Right cardiac atrium (tissue), 5 donors: ENCODE measurements around the gene ARMC6. TPM values are rescaled to one million over a fixed set of nuclear protein-coding genes. Genes with fewer than 3 reads are reported as not detected.
A peak's percentile ranks its signal among the peaks of the same experiment; 100 is the strongest.

Experiments
- ATAC-seq, 2 donors: fragments of 200-7000 bp; cut with Tn5 transposase; one replicate each; pipeline versions ENCODE4 v1.8.0 to v1.9.1; 2020; ENCODE audit warnings: moderate library complexity in 2 of 2, mild to moderate bottlenecking in 1 of 2
- DNase-seq, 3 donors: peaks; one replicate each; pipeline ENCODE4 v3.0.0-alpha.2; 2020
- H3K27ac ChIP-seq: one replicate; pipeline ENCODE4 v1.5.1; 2013; ENCODE audit warnings: mild to moderate bottlenecking, low read length, control low read depth, moderate library complexity
- H3K27me3 ChIP-seq: one replicate; pipeline ENCODE4 v1.6.1; 2013; ENCODE audit not compliant: control insufficient read depth, insufficient read depth
- H3K4me1 ChIP-seq: one replicate; pipeline ENCODE4 v1.6.1; 2013; ENCODE audit warnings: low read length; ENCODE audit not compliant: control insufficient read depth, insufficient read depth
- H3K4me3 ChIP-seq: one replicate; pipeline ENCODE4 v1.5.1; 2013; ENCODE audit warnings: low read length, control low read depth
- H3K9me3 ChIP-seq: one replicate; pipeline ENCODE4 v1.6.1; 2013; ENCODE audit warnings: low read length; ENCODE audit not compliant: control insufficient read depth
- WGBS: extraction: QIAGEN DNeasy Blood & Tissue Kit; methylation state at CpG from one replicate; pipeline ENCODE4 v1.1.7; 2013; 5-methylcytosine and 5-hydroxymethylcytosine counted together
- intact Hi-C, 4 donors: fragments of 100-400 bp; cut with DNase I; formaldehyde crosslinking; loops; one replicate each; pipeline versions ENCODE4 v1.11.0 to v1.14.0; 2022 to 2023
- polyA plus RNA-seq: library from polyadenylated mRNA; stranded (reverse); fragments of 200-250 nt; gene quantifications from one replicate; pipeline ENCODE4 v1.2.3, GENCODE V29; 2013
- total RNA-seq, 4 donors: library from RNA; stranded (reverse); fragmentation: NEBNext Ultra II Directional; extraction: Animal tissue kit (Norgen Biotek cat#: 25700); gene quantifications; one replicate each; pipeline ENCODE4 v1.2.1, GENCODE V29; 2021
- donor health status: healthy with polysubstance abuse.
- donor health status: DM: no; HTN: yes; CAD: no.
- donor health status: DM: no; HTN: no; CAD: no.
- donor health status: DM: no; HTN: yes; CAD: no; lungs with severe emphysema.
- donor health status: DM: yes; HTN: yes; CAD: no.

The ARMC6 gene
- total and polyA plus RNA-seq, 5 donors = 12.1 to 16.7 (median 14.6) TPM

- peaks cover 3% of the 10 kb centered on the region for H3K4me1 ChIP-seq
- 73% methylated on average over 4 of the region's 4 CpGs for WGBS
- peak overlapping the region; percentile 33 for H3K4me3 ChIP-seq
- peak overlapping the region; percentile 95 for H3K27ac ChIP-seq
- no peaks in the 10 kb centered on the region for H3K9me3 ChIP-seq
- DNase-seq = peak in 1 of 3 donors; percentile 39
- ATAC-seq = no peak
- no peaks in the 10 kb centered on the region for H3K27me3 ChIP-seq
- intact Hi-C loops = loop anchor here in 2 of 4 donors (5.0 to 10.0 kb wide), 2 partner anchors 72 to 75 kb away; partner anchors contain the start of gene TMEM161A (in 2 of the 2)
Observed at GRCh38 chr19:19062454-19063182, 29.2 kb downstream of the ARMC6 start.

- H3K9me3 ChIP-seq = no peaks in the 10 kb centered on the region
- peak within 1 kb of the TSS; percentile 59 for H3K4me3 ChIP-seq
- WGBS = 2% methylated on average over 77 of the region's 77 CpGs
- peak; percentile 97 to 98 for ATAC-seq
- peak; percentile 99 to 100 (median 99) for DNase-seq
- H3K4me1 ChIP-seq = peaks cover 3% of the 10 kb centered on the region
- intact Hi-C loops = loop anchor here in 2 of 4 donors (5.0 to 10.0 kb wide), 2 partner anchors 71 to 74 kb away; partner anchors contain the start of gene TMEM161A (in 2 of the 2)
- peak within 1 kb of the TSS; percentile 95 for H3K27ac ChIP-seq
- H3K27me3 ChIP-seq = no peaks in the 10 kb centered on the region
Observed at GRCh38 chr19:19063183-19064097, 30.0 kb downstream of the ARMC6 start, which contains the start of gene SLC25A42. SLC25A42 (plus strand) TSS chr19:19063994; CDS start chr19:19096125, 32,131 bp downstream.

DNA sequence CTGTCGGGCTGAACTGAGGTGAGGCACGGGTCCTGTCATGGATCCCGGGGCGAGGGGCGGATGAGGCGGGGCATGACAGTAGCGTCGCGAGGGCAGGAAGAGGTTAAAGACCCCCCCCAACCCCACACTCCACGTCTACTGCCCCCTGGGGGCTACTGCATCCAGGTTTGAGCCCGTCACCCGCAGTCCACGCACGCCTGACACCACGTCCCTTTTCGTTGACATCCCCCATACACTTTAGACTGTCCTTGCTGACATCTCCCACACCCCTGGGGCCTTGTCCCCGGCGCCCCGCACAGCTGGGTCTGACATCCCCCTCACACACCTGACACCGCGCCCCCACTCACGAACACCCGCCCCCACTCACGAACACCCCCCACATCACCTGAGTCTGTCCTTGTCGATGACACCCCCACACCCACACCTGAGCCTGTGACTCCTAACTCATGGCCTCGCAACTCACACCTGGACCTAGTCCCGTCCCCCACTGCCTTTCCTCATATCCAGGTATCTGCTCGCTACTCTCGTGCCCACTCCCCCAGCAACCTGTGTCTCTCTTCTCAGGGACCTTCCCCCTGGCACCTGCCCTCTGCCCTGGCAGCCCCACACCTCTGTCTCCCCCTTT is 30.8 kb downstream of the ARMC6 start:
- peaks cover 3% of the 10 kb centered on the region for H3K4me1 ChIP-seq
- H3K27ac ChIP-seq = peak overlapping the region; percentile 14
- intact Hi-C loops = loop anchor here in 2 of 4 donors (5.0 to 10.0 kb wide), 2 partner anchors 71 to 73 kb away; partner anchors contain the start of gene TMEM161A (in 2 of the 2)
- DNase-seq (no peak), ATAC-seq (no peak)
- peak overlapping the region; percentile 59 for H3K4me3 ChIP-seq
- WGBS = 3% methylated on average over 29 of the region's 29 CpGs
- H3K9me3 ChIP-seq = no peaks in the 10 kb centered on the region
- no peaks in the 10 kb centered on the region for H3K27me3 ChIP-seq

DNA sequence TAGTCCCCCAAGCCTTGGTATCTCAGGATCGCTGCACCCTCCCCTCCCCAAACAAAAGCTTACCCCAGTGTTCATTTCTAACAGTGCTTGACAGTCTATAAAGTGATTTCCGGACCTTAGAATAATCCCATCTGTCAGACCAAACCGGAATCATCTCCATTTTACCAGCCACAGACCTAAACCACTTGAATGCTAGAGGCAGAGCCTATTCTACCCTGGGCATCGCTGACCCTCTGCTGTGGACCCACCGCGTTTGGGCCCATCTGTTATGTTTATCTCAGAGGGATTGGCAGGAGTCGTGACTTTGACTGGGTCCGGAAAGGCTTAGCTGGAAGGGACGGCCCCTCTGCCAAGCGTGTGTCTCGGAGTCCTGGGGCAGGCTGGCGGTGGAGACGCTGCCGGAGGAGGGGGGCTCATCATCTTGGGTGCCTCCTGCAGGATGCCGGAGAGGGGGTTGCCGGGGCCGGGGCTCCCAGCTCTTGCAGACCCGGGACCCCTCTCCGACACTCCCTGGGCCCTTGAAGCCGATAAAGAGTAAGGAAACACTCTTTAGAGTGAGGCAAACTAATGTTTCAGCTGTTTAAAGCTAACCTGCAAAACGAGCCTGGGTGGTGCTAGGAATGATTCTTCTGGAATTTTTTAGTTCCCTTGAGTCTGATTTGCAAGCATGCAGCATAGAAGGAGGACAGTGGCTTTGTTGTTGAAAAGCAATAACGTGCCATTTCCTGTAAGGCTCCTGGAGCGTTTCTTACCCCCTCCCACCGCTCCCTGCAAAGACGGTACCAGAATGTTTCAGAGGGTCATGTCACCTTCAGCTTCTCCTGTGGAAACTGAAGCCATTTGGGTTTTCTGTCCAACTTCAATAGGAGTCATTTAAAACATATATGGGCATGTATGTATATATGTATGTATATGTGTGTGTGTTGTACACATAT is 31.7 kb downstream of the ARMC6 start:
- WGBS = 4% methylated on average over 25 of the region's 25 CpGs
- peak in 1 of 3 donors; percentile 68 for DNase-seq
- intact Hi-C loops = loop anchor here in 2 of 4 donors (5.0 to 10.0 kb wide), 2 partner anchors 70 to 72 kb away; partner anchors contain the start of gene TMEM161A (in 2 of the 2)
- Histone ChIP-seq H3K9me3 (no peaks in the 10 kb centered on the region), H3K4me3 (peak overlapping the region; percentile 59), H3K4me1 (peaks cover 3% of the 10 kb centered on the region), H3K27ac (peak overlapping the region; percentile 14), H3K27me3 (no peaks in the 10 kb centered on the region)
- no peak for ATAC-seq

- 66% methylated on average over 11 of the region's 11 CpGs for WGBS
- intact Hi-C loops = loop anchor here in 1 of 4 donors (10.0 kb wide), 1 partner anchor 67 kb away; the partner anchor contains the start of gene TMEM161A
- no peak overlapping the region for H3K27ac ChIP-seq
- H3K4me1 ChIP-seq = peaks cover 3% of the 10 kb centered on the region
- ATAC-seq = no peak
- no peak for DNase-seq
- no peaks in the 10 kb centered on the region for H3K9me3 ChIP-seq
- no peaks in the 10 kb centered on the region for H3K27me3 ChIP-seq
- no peak overlapping the region for H3K4me3 ChIP-seq
Observed at GRCh38 chr19:19067276-19068072, 34.1 kb downstream of the ARMC6 start.

GRCh38 chr19:19068659-19069654 is 35.6 kb downstream of the ARMC6 start:
- H3K4me1 ChIP-seq = no peaks in the 10 kb centered on the region
- no peak overlapping the region for H3K4me3 ChIP-seq
- H3K9me3 ChIP-seq = no peaks in the 10 kb centered on the region
- peak overlapping the region; percentile 36 for H3K27ac ChIP-seq
- intact Hi-C loops = loop anchor here in 1 of 4 donors (10.0 kb wide), 1 partner anchor 66 kb away; the partner anchor contains the start of gene TMEM161A
- 67% methylated on average over 11 of the region's 11 CpGs for WGBS
- peak in 1 of 3 donors; percentile 69 for DNase-seq
- H3K27me3 ChIP-seq = no peaks in the 10 kb centered on the region
- ATAC-seq = peak in 1 of 2 donors; percentile 22

GRCh38 chr19:19071897-19072296 is 38.5 kb downstream of the ARMC6 start:
- intact Hi-C loops = no loop called here
- H3K27me3 ChIP-seq = no peaks in the 10 kb centered on the region
- no peak overlapping the region for H3K4me3 ChIP-seq
- H3K4me1 ChIP-seq = no peaks in the 10 kb centered on the region
- 93% methylated on average over 8 of the region's 8 CpGs for WGBS
- ATAC-seq = no peak
- H3K27ac ChIP-seq = no peak overlapping the region
- DNase-seq = no peak
- no peaks in the 10 kb centered on the region for H3K9me3 ChIP-seq

- Histone ChIP-seq H3K9me3 (no peaks in the 10 kb centered on the region), H3K27ac (no peak overlapping the region), H3K4me1 (no peaks in the 10 kb centered on the region), H3K27me3 (no peaks in the 10 kb centered on the region), H3K4me3 (no peak overlapping the region)
- no peak for DNase-seq
- 65% methylated on average over 13 of the region's 13 CpGs for WGBS
- no peak for ATAC-seq
- intact Hi-C loops = no loop called here
Observed at GRCh38 chr19:19074196-19074882, 40.9 kb downstream of the ARMC6 start.
